Mesenchymal stem cell (in vitro differentiated cells and primary cell): Measurements from ENCODE around the gene SSBP2.

Source experiments
- DNase-seq: peaks from one replicate; pipeline ENCODE4 v3.0.0-alpha.2; 2013
- H2AFZ ChIP-seq: one replicate; pipeline ENCODE4 v1.6.1; 2013; ENCODE audit warnings: low read depth, mild to moderate bottlenecking, control low read depth, inconsistent platforms, low read length, moderate library complexity
- H2AK5ac ChIP-seq: 2 replicates; pipeline ENCODE4 v1.6.1; 2013; ENCODE audit warnings: low read length, moderate library complexity, mild to moderate bottlenecking, inconsistent platforms; ENCODE audit not compliant: severe bottlenecking
- H2BK120ac ChIP-seq: one replicate; pipeline ENCODE4 v1.6.1; 2013; ENCODE audit warnings: low read depth, mild to moderate bottlenecking, inconsistent platforms, low read length, moderate library complexity
- H2BK12ac ChIP-seq, 2 experiments: one replicate each; pipeline ENCODE4 v1.6.1; 2013; ENCODE audit warnings: inconsistent platforms in 2 of 2, low read length in 2 of 2, mild to moderate bottlenecking in 2 of 2, moderate library complexity in 2 of 2, control low read depth in 1 of 2
- H2BK15ac ChIP-seq: one replicate; pipeline ENCODE4 v1.6.1; 2013; ENCODE audit warnings: mild to moderate bottlenecking, low read depth, inconsistent platforms; ENCODE audit not compliant: poor library complexity, severe bottlenecking
- H2BK5ac ChIP-seq: 2 replicates; pipeline ENCODE4 v1.6.1; 2013; ENCODE audit warnings: low read depth, mild to moderate bottlenecking, low read length, control low read depth, inconsistent platforms; ENCODE audit not compliant: poor library complexity, severe bottlenecking
- H3K14ac ChIP-seq, 2 experiments: one replicate each; pipeline ENCODE4 v1.6.1; 2013; ENCODE audit warnings: inconsistent platforms in 2 of 2, low read length in 2 of 2, control low read depth in 1 of 2, mild to moderate bottlenecking in 1 of 2, moderate library complexity in 1 of 2
- H3K18ac ChIP-seq, 2 experiments: one replicate each; pipeline ENCODE4 v1.6.1; 2013; ENCODE audit warnings: inconsistent platforms in 2 of 2, low read length in 2 of 2, control low read depth in 1 of 2, low read depth in 1 of 2, mild to moderate bottlenecking in 1 of 2
- H3K23ac ChIP-seq, 2 experiments: one replicate each; pipeline ENCODE4 v1.6.1; 2013; ENCODE audit warnings: inconsistent platforms in 2 of 2, low read length in 2 of 2, mild to moderate bottlenecking in 2 of 2, moderate library complexity in 2 of 2, control low read depth in 1 of 2
- H3K27ac ChIP-seq: 2 replicates; pipeline ENCODE4 v1.5.1; 2013; ENCODE audit warnings: mild to moderate bottlenecking, moderate library complexity, low read length, control low read depth, inconsistent platforms; ENCODE audit not compliant: poor library complexity, severe bottlenecking
- H3K27me3 ChIP-seq, 2 experiments: 2 replicates each; pipeline versions ENCODE4 v1.6.1 to v1.7.0; 2013; ENCODE audit warnings: low read length in 2 of 2, mild to moderate bottlenecking in 2 of 2, moderate library complexity in 2 of 2, control low read depth in 1 of 2, inconsistent platforms in 1 of 2; ENCODE audit not compliant: control insufficient read depth in 1 of 2, insufficient read depth in 1 of 2
- H3K36me3 ChIP-seq, 2 experiments: 2 replicates each; pipeline versions ENCODE4 v1.6.1 to v1.7.0; 2013; ENCODE audit warnings: low read length in 2 of 2, control low read depth in 1 of 2, inconsistent platforms in 1 of 2, low read depth in 1 of 2, mild to moderate bottlenecking in 1 of 2; ENCODE audit not compliant: insufficient read depth in 2 of 2, control insufficient read depth in 1 of 2
- H3K4ac ChIP-seq, 2 experiments: one replicate each; pipeline ENCODE4 v1.6.1; 2013; ENCODE audit warnings: inconsistent platforms in 2 of 2, low read length in 2 of 2, mild to moderate bottlenecking in 2 of 2, moderate library complexity in 2 of 2, control low read depth in 1 of 2, low read depth in 1 of 2
- H3K4me1 ChIP-seq: 2 replicates; pipeline ENCODE4 v1.6.1; 2013; ENCODE audit warnings: low read depth, low read length, control low read depth; ENCODE audit not compliant: control insufficient read depth, insufficient read depth
- H3K4me2 ChIP-seq: 2 replicates; pipeline ENCODE4 v1.6.1; 2013; ENCODE audit warnings: low read length, mild to moderate bottlenecking, inconsistent platforms; ENCODE audit not compliant: poor library complexity, severe bottlenecking
- H3K4me3 ChIP-seq, 2 experiments: 2 replicates each; pipeline versions ENCODE4 v1.5.1 to v1.7.0; 2013; ENCODE audit warnings: low read length in 2 of 2, mild to moderate bottlenecking in 2 of 2, control low read depth in 1 of 2, low read depth in 1 of 2; ENCODE audit not compliant: insufficient read depth in 1 of 2
- H3K79me1 ChIP-seq: replicated peaks from 2 replicates; pipeline ENCODE4 v1.6.1; 2013; ENCODE audit warnings: mild to moderate bottlenecking, control low read depth, low read length, inconsistent platforms; ENCODE audit not compliant: poor library complexity, severe bottlenecking
- H3K9ac ChIP-seq: 2 replicates; pipeline ENCODE4 v1.7.0; 2013; ENCODE audit warnings: mild to moderate bottlenecking, low read length, moderate library complexity
- H3K9me3 ChIP-seq: 2 replicates; pipeline ENCODE4 v1.7.0; 2013; ENCODE audit warnings: mild to moderate bottlenecking, low read length; ENCODE audit not compliant: control insufficient read depth
- H4K8ac ChIP-seq: one replicate; pipeline ENCODE4 v1.6.1; 2013; ENCODE audit warnings: inconsistent platforms, mild to moderate bottlenecking, low read length, moderate library complexity
- H4K91ac ChIP-seq: one replicate; pipeline ENCODE4 v1.6.1; 2013; ENCODE audit warnings: mild to moderate bottlenecking, low read length, inconsistent platforms
- WGBS: methylation state at CpG from one replicate; pipeline ENCODE4 v1.1.7; 2013; ENCODE audit warnings: mixed read lengths; 5-methylcytosine and 5-hydroxymethylcytosine counted together

Gene SSBP2

GRCh38 chr5:81552852-81553566 is 197.9 kb downstream of the SSBP2 start:
- Histone ChIP-seq H3K4me3 (no peak overlapping the region), H2BK12ac (no peak overlapping the region), H3K9ac (no peak overlapping the region), H2AFZ (no peak overlapping the region), H3K27ac (no peak overlapping the region), H4K91ac (no peak overlapping the region), H3K27me3 (no peaks in the 10 kb centered on the region), H3K4me2 (no peak overlapping the region), H3K36me3 (peaks cover 0 to 4% of the 10 kb centered on the region in 2 experiments), H3K4ac (no peak overlapping the region), H3K18ac (no peak overlapping the region), H2BK15ac (no peak overlapping the region), H3K79me1 (no peaks in the 10 kb centered on the region), H3K9me3 (no peaks in the 10 kb centered on the region), H3K23ac (no peak overlapping the region), H3K14ac (no peak overlapping the region), H3K4me1 (no peaks in the 10 kb centered on the region), H2BK5ac (no peak overlapping the region), H4K8ac (no peak overlapping the region), H2BK120ac (no peak overlapping the region), H2AK5ac (no peak overlapping the region)
- WGBS: no CpG with 5 or more reads among the region's 2 CpGs
- DNase-seq: no peak

- no peak overlapping the region for H3K4me2 ChIP-seq
- WGBS: 95% methylated on average over 3 of the region's 7 CpGs
- no peak overlapping the region for H3K23ac ChIP-seq
Observed at GRCh38 chr5:81549123-81549522, 201.8 kb downstream of the SSBP2 start.

GRCh38 chr5:81547001-81547400 is 203.9 kb downstream of the SSBP2 start:
- Histone ChIP-seq H2BK12ac (no peak overlapping the region), H4K91ac (no peak overlapping the region), H3K23ac (no peak overlapping the region), H2AFZ (no peak overlapping the region), H2BK120ac (no peak overlapping the region), H3K4me3 (no peak overlapping the region), H3K9ac (no peak overlapping the region), H3K4me2 (no peak overlapping the region), H3K18ac (no peak overlapping the region), H3K14ac (no peak overlapping the region), H3K9me3 (no peaks in the 10 kb centered on the region), H3K4me1 (no peaks in the 10 kb centered on the region), H4K8ac (no peak overlapping the region), H3K79me1 (peaks cover 1% of the 10 kb centered on the region), H3K27me3 (no peaks in the 10 kb centered on the region), H2BK15ac (no peak overlapping the region), H3K36me3 (peaks cover 0 to 4% of the 10 kb centered on the region in 2 experiments), H2BK5ac (no peak overlapping the region), H3K4ac (no peak overlapping the region), H3K27ac (no peak overlapping the region), H2AK5ac (no peak overlapping the region)
- no peak for DNase-seq
- 96% methylated on average over 3 of the region's 3 CpGs for WGBS

More at GRCh38 chr5:81549123-81549522, 201.8 kb downstream of the SSBP2 start:
- no peaks in the 10 kb centered on the region for H3K4me1 ChIP-seq
- peaks cover 0 to 4% of the 10 kb centered on the region in 2 experiments for H3K36me3 ChIP-seq
- H2BK12ac ChIP-seq: no peak overlapping the region
- H3K9me3 ChIP-seq: no peaks in the 10 kb centered on the region
- H3K18ac ChIP-seq: no peak overlapping the region
- no peak overlapping the region for H4K91ac ChIP-seq
- H3K27ac ChIP-seq: no peak overlapping the region
- no peak for DNase-seq
- H3K14ac ChIP-seq: no peak overlapping the region
- H3K4ac ChIP-seq: no peak overlapping the region
- H4K8ac ChIP-seq: no peak overlapping the region
- H3K9ac ChIP-seq: no peak overlapping the region
- H2BK5ac ChIP-seq: no peak overlapping the region
- H2BK120ac ChIP-seq: no peak overlapping the region
- no peak overlapping the region for H2BK15ac ChIP-seq
- no peak overlapping the region for H2AFZ ChIP-seq
- no peaks in the 10 kb centered on the region for H3K27me3 ChIP-seq
- no peak overlapping the region for H2AK5ac ChIP-seq
- H3K4me3 ChIP-seq: no peak overlapping the region
- no peaks in the 10 kb centered on the region for H3K79me1 ChIP-seq

- no peak overlapping the region for H4K8ac ChIP-seq
Observed at GRCh38 chr5:81545911-81546310, 205.0 kb downstream of the SSBP2 start.

More at GRCh38 chr5:81545911-81546310, 205.0 kb downstream of the SSBP2 start:
- Histone ChIP-seq H3K9ac (no peak overlapping the region), H3K9me3 (no peaks in the 10 kb centered on the region), H2BK15ac (no peak overlapping the region), H3K27ac (no peak overlapping the region), H3K4me3 (no peak overlapping the region), H4K91ac (no peak overlapping the region), H3K14ac (no peak overlapping the region), H3K79me1 (peaks cover 1% of the 10 kb centered on the region), H3K27me3 (no peaks in the 10 kb centered on the region), H3K4me2 (no peak overlapping the region), H3K4ac (no peak overlapping the region), H2BK5ac (no peak overlapping the region), H2AFZ (no peak overlapping the region), H2AK5ac (no peak overlapping the region), H3K23ac (no peak overlapping the region), H3K4me1 (no peaks in the 10 kb centered on the region), H3K36me3 (peaks cover 0 to 4% of the 10 kb centered on the region in 2 experiments), H3K18ac (no peak overlapping the region), H2BK120ac (no peak overlapping the region), H2BK12ac (no peak overlapping the region)
- DNase-seq: no peak
